Astrocyte (in vitro differentiated cells and primary cell): Measurements from ENCODE around the gene DDX53. TPM values are rescaled to one million over a fixed set of nuclear protein-coding genes. Genes with fewer than 3 reads are reported as not detected.

Source experiments
- DNase-seq: peaks from one replicate; pipeline ENCODE4 v3.0.0-alpha.2; 2010; ENCODE audit warnings: low read depth
- FAIRE-seq: peaks from 2 replicates; lab custom pipeline; 2011; peaks lifted over from hg19 to GRCh38; lab: Jason Lieb, UNC
- H2AFZ ChIP-seq: 2 replicates; pipeline ENCODE4 v1.6.0; 2012; ENCODE audit warnings: low read depth, low read length, inconsistent platforms
- H3K27ac ChIP-seq: 2 replicates; pipeline ENCODE4 v1.5.1; 2011; ENCODE audit warnings: low read depth, low read length, inconsistent platforms
- H3K27me3 ChIP-seq: 2 replicates; pipeline ENCODE4 v1.6.0; 2011; ENCODE audit warnings: low read length, inconsistent platforms; ENCODE audit not compliant: insufficient read depth
- H3K36me3 ChIP-seq: 2 replicates; pipeline ENCODE4 v1.5.1; 2011; ENCODE audit warnings: low read length, inconsistent platforms; ENCODE audit not compliant: insufficient read depth
- H3K4me1 ChIP-seq: 2 replicates; pipeline ENCODE4 v1.5.1; 2011; ENCODE audit warnings: low read length, inconsistent platforms; ENCODE audit not compliant: insufficient read depth
- H3K4me2 ChIP-seq: 2 replicates; pipeline ENCODE4 v1.6.0; 2012; ENCODE audit warnings: low read length, inconsistent platforms
- H3K4me3 ChIP-seq: 2 replicates; pipeline ENCODE4 v1.5.1; 2011; ENCODE audit warnings: low read depth, mild to moderate bottlenecking, low read length, inconsistent platforms; ENCODE audit not compliant: insufficient read depth
- H3K79me2 ChIP-seq: 2 replicates; pipeline ENCODE4 v1.6.0; 2012; ENCODE audit warnings: mild to moderate bottlenecking, low read length, inconsistent platforms; ENCODE audit not compliant: insufficient read depth
- H3K9ac ChIP-seq: 2 replicates; pipeline ENCODE4 v1.6.0; 2012; ENCODE audit warnings: mild to moderate bottlenecking, low read length, inconsistent platforms
- H3K9me3 ChIP-seq: 2 replicates; pipeline ENCODE4 v1.5.1; 2012; ENCODE audit warnings: low read depth, mild to moderate bottlenecking, low read length, inconsistent platforms; ENCODE audit not compliant: insufficient read depth
- H4K20me1 ChIP-seq: 2 replicates; pipeline ENCODE4 v1.6.0; 2012; ENCODE audit warnings: low read length, inconsistent platforms; ENCODE audit not compliant: insufficient read depth
- H3K27ac Mint-ChIP-seq: one replicate; pipeline ENCODE4 v1.8.0; 2021; ENCODE audit warnings: mild to moderate bottlenecking, mixed read lengths; ENCODE audit not compliant: unreplicated experiment
- H3K27me3 Mint-ChIP-seq: one replicate; pipeline ENCODE4 v1.8.0; 2021; ENCODE audit warnings: low read depth, mixed read lengths; ENCODE audit not compliant: unreplicated experiment
- H3K36me3 Mint-ChIP-seq: one replicate; pipeline ENCODE4 v1.8.0; 2021; ENCODE audit warnings: low read depth, mixed read lengths; ENCODE audit not compliant: unreplicated experiment
- H3K4me1 Mint-ChIP-seq: one replicate; pipeline ENCODE4 v1.8.0; 2021; ENCODE audit warnings: low read depth, mixed read lengths; ENCODE audit not compliant: unreplicated experiment
- H3K4me3 Mint-ChIP-seq: one replicate; pipeline ENCODE4 v1.8.0; 2021; ENCODE audit warnings: mild to moderate bottlenecking, moderate library complexity, mixed read lengths; ENCODE audit not compliant: unreplicated experiment
- H3K9me3 Mint-ChIP-seq: one replicate; pipeline ENCODE4 v1.8.0; 2021; ENCODE audit warnings: mild to moderate bottlenecking, mixed read lengths; ENCODE audit not compliant: unreplicated experiment
- CTCF ChIP-seq: IDR thresholded peaks from 2 replicates; pipeline ENCODE4 v1.5.1; 2011; ENCODE audit warnings: low read depth, mild to moderate bottlenecking, inconsistent platforms, low read length, moderate library complexity; ENCODE audit not compliant: insufficient read depth
- EZH2 ChIP-seq: IDR thresholded peaks from 2 replicates; pipeline ENCODE4 v1.6.1; 2012; ENCODE audit warnings: mild to moderate bottlenecking, low read length, inconsistent platforms; ENCODE audit not compliant: insufficient read depth
- total RNA-seq: library from RNA; stranded (reverse); gene quantifications from 2 replicates; pipeline ENCODE4 v1.2.1, GENCODE V29; 2021

DDX53 gene
- total RNA-seq, 1 donor from 2014 or later = not detected

DNA sequence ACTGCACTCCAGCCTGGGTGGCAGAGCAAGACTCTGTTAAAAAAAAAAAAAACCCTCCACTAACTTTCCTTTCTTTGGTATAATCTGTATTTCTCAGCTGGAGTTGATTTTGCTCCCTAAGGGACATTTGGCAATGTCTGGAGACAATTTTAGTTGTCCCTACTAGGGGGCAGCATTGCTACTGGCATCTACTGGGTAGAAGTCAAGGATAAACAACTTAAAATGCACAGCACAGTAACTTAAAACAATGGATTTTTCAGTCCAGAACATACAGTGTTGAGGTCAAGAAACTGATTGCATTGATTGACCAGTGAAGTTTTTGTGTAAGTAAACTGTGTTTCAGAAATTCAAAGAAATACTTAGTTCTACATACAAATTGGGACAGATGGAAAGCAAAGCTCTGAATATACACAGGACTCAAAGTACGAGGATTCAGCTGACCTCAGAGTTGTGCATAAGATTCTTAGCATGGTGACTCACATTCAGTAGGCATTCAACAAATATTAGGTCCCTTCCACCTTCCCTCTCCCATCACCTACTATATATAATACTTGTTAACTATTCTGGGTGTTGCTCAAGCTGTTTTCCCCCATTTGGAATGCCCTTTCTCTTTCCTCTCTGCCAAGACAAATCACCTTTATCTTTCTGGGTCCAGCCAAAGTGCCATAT, 8.8 kb downstream of the DDX53 start:
- no peaks in the 10 kb centered on the region for H3K4me1 ChIP-seq
- H3K4me1 Mint-ChIP-seq = peaks cover 3% of the 10 kb centered on the region
- H2AFZ ChIP-seq = no peak overlapping the region
- no peak for TF ChIP-seq EZH2
- TF ChIP-seq CTCF = peak; percentile 53
- DNase-seq (peak; percentile 34), FAIRE-seq (peak; percentile 79)
- H4K20me1 ChIP-seq = no peaks in the 10 kb centered on the region
- no peak overlapping the region for H3K9ac ChIP-seq
- H3K9me3 Mint-ChIP-seq = no peaks in the 10 kb centered on the region
- H3K36me3 ChIP-seq = no peaks in the 10 kb centered on the region
- H3K27me3 Mint-ChIP-seq = no peaks in the 10 kb centered on the region
- no peaks in the 10 kb centered on the region for H3K9me3 ChIP-seq
- H3K36me3 Mint-ChIP-seq = no peaks in the 10 kb centered on the region
- no peaks in the 10 kb centered on the region for H3K79me2 ChIP-seq
- H3K4me3 ChIP-seq = no peak overlapping the region
- no peak overlapping the region for H3K27ac ChIP-seq
- no peaks in the 10 kb centered on the region for H3K27me3 ChIP-seq
- no peak overlapping the region for H3K4me3 Mint-ChIP-seq
- H3K27ac Mint-ChIP-seq = no peak overlapping the region
- H3K4me2 ChIP-seq = peak overlapping the region; percentile 57

DNA sequence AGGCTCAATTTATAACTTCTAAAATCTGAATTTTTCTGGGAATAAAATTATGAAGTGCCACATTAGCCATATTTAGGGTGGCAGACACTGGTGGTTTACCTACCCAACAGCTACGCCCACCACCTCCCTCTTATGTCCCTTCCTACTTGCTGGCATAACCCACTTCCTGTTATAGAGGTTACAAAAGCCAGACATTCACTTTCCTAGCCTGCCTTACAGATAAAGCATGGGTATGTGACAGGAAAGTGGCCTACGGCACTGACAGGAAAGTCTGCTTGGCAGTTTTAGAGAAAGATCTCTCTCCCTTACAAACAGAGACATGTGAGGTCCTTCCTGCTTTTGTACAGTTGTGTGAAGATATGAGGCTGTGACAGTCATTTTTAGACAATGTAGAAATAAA, 12.4 kb downstream of the DDX53 start:
- H4K20me1 ChIP-seq = no peaks in the 10 kb centered on the region
- Mint-ChIP-seq H3K4me3 (no peak overlapping the region), H3K9me3 (no peaks in the 10 kb centered on the region), H3K27me3 (no peaks in the 10 kb centered on the region), H3K27ac (no peak overlapping the region), H3K4me1 (peaks cover 3% of the 10 kb centered on the region), H3K36me3 (no peaks in the 10 kb centered on the region)
- DNase-seq = no peak
- FAIRE-seq = peak; percentile 67
- H3K4me2 ChIP-seq = no peak overlapping the region
- H3K36me3 ChIP-seq = no peaks in the 10 kb centered on the region
- no peak overlapping the region for H3K27ac ChIP-seq
- no peak overlapping the region for H3K4me3 ChIP-seq
- TF ChIP-seq CTCF = no peak
- no peak for TF ChIP-seq EZH2
- H2AFZ ChIP-seq = no peak overlapping the region
- no peaks in the 10 kb centered on the region for H3K9me3 ChIP-seq
- H3K79me2 ChIP-seq = no peaks in the 10 kb centered on the region
- no peak overlapping the region for H3K9ac ChIP-seq
- H3K4me1 ChIP-seq = no peaks in the 10 kb centered on the region
- no peaks in the 10 kb centered on the region for H3K27me3 ChIP-seq

GRCh38 chrX:23012636-23013035, 12.9 kb downstream of the DDX53 start:
- Histone ChIP-seq H3K9me3 (no peaks in the 10 kb centered on the region), H3K79me2 (no peaks in the 10 kb centered on the region), H4K20me1 (no peaks in the 10 kb centered on the region), H3K27me3 (no peaks in the 10 kb centered on the region), H3K9ac (no peak overlapping the region), H3K4me3 (no peak overlapping the region), H3K4me2 (no peak overlapping the region), H3K4me1 (no peaks in the 10 kb centered on the region), H3K27ac (no peak overlapping the region), H2AFZ (no peak overlapping the region), H3K36me3 (no peaks in the 10 kb centered on the region)
- DNase-seq (no peak), FAIRE-seq (no peak)
- Mint-ChIP-seq H3K4me1 (peaks cover 3% of the 10 kb centered on the region), H3K27ac (no peak overlapping the region), H3K36me3 (no peaks in the 10 kb centered on the region), H3K27me3 (no peaks in the 10 kb centered on the region), H3K9me3 (no peaks in the 10 kb centered on the region), H3K4me3 (no peak overlapping the region)
- TF ChIP-seq CTCF = no peak
- no peak for TF ChIP-seq EZH2
